VCaP (cell line): ENCODE results near the gene VCAN.

Source experiments
- H3K27ac ChIP-seq: fragments of 450-650 bp; 2 replicates; pipeline ENCODE4 v1.5.1; 2017
- TF ChIP-seq, protein P1 (sequence below): fragments of 450-650 bp; conservative IDR thresholded peaks from 2 replicates; pipeline ENCODE4 v1.5.1; 2017; ENCODE audit warnings: mild to moderate bottlenecking, moderate library complexity

The VCAN gene

DNA sequence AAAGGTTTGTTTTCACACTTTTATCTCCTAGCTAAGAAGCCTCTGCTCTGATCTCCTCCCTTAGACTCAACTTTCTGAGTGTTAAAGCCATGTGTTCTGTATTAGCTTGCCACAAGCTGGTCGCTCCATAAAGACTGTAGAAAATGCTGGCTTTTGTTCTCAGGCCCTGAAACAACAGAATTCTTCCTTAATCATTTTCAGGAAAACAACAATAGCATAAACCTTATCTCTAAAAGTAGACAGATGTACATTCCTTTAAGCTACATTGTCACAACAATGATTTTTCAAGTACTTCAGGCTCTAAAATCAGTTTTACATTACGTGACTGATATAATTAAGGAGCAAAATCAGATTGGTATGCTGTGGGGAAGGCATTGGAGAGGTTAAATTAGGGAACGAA lies 41.9 kb downstream of the VCAN start:
- TF ChIP-seq, protein P1, sequence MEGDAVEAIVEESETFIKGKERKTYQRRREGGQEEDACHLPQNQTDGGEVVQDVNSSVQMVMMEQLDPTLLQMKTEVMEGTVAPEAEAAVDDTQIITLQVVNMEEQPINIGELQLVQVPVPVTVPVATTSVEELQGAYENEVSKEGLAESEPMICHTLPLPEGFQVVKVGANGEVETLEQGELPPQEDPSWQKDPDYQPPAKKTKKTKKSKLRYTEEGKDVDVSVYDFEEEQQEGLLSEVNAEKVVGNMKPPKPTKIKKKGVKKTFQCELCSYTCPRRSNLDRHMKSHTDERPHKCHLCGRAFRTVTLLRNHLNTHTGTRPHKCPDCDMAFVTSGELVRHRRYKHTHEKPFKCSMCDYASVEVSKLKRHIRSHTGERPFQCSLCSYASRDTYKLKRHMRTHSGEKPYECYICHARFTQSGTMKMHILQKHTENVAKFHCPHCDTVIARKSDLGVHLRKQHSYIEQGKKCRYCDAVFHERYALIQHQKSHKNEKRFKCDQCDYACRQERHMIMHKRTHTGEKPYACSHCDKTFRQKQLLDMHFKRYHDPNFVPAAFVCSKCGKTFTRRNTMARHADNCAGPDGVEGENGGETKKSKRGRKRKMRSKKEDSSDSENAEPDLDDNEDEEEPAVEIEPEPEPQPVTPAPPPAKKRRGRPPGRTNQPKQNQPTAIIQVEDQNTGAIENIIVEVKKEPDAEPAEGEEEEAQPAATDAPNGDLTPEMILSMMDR: no peak
- H3K27ac ChIP-seq: no peak overlapping the region

DNA sequence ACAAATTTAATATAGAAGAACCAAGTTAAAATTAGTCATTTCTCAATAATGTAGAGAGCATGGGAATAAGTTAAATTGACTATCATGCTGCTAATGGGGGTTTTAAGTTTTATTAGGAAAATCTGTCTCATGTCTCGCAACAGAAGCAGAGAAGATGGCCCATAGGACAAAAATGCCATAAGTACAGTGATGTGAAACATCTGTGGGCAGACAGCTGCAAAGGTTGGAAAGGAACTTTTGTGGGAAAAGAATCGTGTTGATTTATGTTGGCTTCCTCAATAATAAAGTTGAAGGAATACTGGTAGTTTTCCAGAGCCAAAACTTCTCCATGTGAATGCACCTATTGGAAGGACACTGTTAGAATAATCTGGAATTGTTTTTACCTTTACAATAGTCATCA lies 44.8 kb downstream of the VCAN start:
- TF ChIP-seq, protein P1: no peak
- H3K27ac ChIP-seq: no peak overlapping the region

DNA sequence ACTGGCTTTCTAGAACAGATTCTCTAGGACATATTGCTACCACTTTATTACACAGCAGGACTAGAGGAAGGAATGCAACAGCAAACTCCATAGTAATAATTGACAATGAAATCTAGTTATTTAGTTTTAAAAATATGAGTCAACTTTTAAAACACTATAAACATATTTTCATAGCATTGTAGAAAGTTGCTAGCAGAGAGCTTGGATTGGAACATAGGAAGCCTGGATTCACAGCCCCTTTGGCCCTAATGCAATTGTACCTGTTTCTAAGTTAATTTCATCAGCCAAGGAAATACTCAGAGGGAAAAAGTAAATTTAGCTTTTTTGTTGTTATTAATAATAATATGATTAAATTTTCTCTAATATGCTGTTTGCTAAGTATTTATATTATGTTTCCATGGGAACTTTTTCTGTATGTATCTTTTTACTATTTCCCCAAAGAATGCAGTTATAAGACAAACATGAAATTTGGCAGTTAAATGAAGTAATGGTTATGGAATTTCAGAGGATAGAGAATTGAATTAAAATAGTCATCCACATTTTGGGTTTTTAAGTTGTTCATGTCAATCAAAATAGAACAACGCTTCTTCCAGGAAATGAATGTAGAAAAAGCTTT lies 45.6 kb downstream of the VCAN start:
- no peak overlapping the region for H3K27ac ChIP-seq
- TF ChIP-seq, protein P1: no peak

DNA sequence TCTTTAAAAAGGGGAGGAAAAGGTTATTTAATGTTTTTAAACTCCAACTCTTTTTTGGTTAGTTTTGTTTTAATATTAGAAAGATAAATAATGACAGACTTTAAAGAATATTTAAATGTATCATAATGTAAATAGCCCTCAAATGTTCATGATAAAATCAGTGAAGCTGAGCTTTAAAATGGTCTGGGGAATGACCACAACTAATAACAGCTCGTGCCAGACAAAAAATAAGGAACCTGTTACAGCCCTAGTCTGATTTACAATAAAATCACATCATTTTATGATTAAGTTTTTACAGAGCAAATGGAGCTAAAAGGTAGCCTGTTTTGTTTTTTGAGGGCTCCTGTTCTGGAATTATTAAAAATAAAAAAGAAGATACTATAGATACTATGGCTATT lies 46.1 kb downstream of the VCAN start:
- H3K27ac ChIP-seq: no peak overlapping the region
- TF ChIP-seq, protein P1: no peak

DNA sequence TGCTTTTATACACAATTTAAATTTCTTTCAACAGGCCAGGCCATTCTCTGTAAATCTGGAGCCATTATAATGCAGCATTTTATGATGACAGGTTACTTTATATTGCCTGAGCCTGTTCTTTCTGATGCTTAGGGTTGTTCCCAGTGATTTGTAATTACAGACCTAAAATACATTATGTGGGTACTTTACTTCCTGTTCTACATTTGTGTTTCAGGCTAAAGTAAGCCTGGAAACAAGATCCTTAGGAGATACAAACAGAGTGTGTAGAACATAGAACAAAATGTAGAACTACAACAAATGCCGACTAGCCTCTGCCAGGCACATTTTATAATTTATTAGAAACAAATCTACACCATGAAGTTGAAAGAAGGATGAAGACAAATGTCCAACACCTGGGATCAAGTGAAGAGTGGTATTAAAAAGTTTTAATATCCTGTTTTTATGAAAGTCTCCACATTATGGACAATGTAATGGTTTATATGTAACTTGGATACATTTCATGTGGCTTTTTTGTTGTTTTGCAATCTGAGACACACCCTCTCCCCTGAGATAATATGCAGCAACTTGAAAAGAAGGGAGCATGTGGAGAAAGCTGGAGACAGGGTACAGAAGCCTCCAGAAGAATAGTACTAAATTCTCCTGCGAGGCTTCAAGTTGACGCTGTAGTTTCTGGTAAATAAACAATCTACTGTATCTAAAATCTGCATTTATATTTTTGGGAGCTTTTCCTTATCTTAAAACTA lies 46.9 kb downstream of the VCAN start:
- no peak overlapping the region for H3K27ac ChIP-seq
- TF ChIP-seq, protein P1: no peak

DNA sequence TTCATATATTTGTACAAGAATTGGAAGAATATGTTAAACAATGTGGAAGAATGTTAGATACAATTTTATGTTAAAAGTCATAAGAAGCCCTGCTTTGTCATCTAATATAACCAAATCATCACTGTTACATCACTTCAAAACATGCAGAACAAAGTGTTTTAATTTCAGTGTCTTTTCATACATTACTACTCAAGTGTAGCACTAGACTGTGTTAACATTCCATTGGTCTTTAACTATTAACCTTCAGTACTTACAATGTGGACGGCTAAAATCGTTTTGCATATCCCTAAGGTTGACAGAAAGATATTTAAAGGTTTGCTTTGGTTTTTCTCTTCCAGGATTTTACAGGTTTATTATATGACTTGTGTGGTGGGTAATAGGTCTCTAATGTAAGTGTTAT lies 50.9 kb downstream of the VCAN start:
- TF ChIP-seq, protein P1: no peak
- H3K27ac ChIP-seq: no peak overlapping the region

DNA sequence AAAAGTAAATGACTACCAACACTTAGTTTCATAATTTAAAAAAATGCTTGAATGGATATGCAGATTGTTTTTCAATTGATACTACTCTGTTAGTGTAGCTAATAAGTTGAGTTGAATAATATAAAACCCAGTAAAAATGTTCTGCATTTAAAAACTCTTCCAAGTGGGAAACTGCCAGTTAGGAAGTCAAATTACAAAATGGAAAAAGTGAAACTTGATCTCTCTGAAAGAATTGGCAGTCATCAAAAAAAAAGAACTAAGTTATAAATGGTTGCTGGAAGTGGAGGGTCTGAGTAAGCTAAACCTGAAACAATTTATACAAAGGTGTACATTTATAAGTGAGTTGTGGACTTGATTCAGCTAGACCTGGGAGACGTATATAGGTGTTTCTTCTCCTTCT lies 52.4 kb downstream of the VCAN start:
- TF ChIP-seq, protein P1: no peak
- H3K27ac ChIP-seq: no peak overlapping the region
